Bone marrow (tissue), 2 donors: Measurements from ENCODE around the gene PLA2G15.

Experiments
- DNase-seq, 2 donors: peaks; one replicate each; lab custom pipeline; 2025; lab: John Stamatoyannopoulos, UW

Gene PLA2G15

GRCh38 chr16:68298907-68299561 is 53.9 kb downstream of the PLA2G15 start:
- no peak for DNase-seq

- DNase-seq = no peak
Measured at GRCh38 chr16:68299571-68300453, 54.6 kb downstream of the PLA2G15 start.

GRCh38 chr16:68300734-68301459 is 55.7 kb downstream of the PLA2G15 start:
- no peak for DNase-seq

- DNase-seq = no peak
Measured at GRCh38 chr16:68306633-68307032, 61.5 kb downstream of the PLA2G15 start.

GRCh38 chr16:68309799-68310198 is 64.6 kb downstream of the PLA2G15 start:
- no peak for DNase-seq

DNA sequence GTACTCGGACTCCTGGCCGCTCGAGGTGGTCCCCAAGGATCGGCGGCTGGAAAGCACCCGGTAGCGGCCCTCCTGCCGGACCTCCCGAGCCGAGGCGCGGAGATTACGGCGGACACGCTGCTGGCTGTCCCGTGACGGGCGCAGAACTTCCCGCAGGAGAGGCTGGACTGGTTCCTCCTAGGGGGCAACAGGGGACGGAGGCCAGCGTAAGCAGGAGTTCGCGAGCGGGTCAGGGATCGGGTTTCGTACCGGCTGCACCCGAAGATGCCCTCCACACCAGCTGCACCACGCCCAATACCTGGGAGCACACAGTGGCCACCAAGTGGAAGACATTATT is 65.2 kb downstream of the PLA2G15 start:
- no peak for DNase-seq
